Measurements from ENCODE around the gene AP1M1. TPM values are rescaled to one million over a fixed set of nuclear protein-coding genes. Genes with fewer than 3 reads are reported as not detected.
"Not testable (repeated sequence)": the region's sequence is repeated elsewhere in the genome, so short reads cannot be mapped to it uniquely, and the experiment has no call there.

AP1M1 gene
- total RNA-seq, 1 donor from 2014 or later, result 96.2 TPM

DNA sequence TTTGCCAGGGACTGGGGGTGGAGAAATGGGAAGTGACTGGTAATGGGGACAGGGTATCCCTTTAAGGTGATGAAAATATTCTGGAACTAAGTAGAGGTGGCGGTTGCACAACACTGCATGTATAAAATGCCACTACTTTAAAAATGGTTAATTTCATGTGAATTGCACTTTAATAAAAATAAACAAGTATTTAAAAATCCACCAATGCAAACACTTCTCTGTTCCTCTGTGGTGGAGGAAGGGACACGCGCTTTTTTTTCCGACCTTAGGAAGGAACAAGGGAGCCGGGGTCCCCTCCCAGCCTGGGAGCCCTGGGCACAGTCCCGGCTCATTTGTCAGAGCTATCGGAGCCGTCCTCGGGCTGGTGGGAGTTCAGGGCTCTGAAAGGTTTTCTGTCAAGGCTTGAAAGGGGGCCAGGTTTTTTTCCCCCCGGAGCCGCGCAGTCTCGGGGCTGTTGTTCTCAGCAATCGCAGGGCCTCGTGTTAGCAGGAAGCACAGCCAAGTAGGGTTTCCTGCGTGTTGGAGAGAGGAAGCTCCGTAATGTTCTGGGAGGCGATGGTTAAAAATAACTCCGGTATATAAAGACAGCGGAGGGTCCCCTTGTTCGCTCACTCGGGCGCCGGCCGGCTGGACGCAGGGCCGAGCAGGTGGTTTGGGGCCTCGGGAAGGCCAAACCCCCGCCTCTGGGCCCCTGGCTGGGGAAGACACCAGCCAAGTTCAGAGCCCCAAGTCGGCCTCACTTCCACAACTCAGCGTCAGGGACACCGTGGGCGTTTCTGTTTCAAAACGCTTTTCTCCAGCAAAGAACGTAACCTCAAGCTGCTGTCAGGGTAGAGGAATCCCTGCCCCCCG is 85.7 kb downstream of the AP1M1 start:
- TF ChIP-seq, protein P1, sequence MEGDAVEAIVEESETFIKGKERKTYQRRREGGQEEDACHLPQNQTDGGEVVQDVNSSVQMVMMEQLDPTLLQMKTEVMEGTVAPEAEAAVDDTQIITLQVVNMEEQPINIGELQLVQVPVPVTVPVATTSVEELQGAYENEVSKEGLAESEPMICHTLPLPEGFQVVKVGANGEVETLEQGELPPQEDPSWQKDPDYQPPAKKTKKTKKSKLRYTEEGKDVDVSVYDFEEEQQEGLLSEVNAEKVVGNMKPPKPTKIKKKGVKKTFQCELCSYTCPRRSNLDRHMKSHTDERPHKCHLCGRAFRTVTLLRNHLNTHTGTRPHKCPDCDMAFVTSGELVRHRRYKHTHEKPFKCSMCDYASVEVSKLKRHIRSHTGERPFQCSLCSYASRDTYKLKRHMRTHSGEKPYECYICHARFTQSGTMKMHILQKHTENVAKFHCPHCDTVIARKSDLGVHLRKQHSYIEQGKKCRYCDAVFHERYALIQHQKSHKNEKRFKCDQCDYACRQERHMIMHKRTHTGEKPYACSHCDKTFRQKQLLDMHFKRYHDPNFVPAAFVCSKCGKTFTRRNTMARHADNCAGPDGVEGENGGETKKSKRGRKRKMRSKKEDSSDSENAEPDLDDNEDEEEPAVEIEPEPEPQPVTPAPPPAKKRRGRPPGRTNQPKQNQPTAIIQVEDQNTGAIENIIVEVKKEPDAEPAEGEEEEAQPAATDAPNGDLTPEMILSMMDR (IDR thresholded peaks at IDR 0.05; ENCODE audit: insufficient read depth, low read length, poor library complexity, severe bottlenecking), result no peak
- H3K36me3 ChIP-seq (ENCODE audit: control insufficient read depth, insufficient read depth, low read length), result no peaks in the 10 kb centered on the region
- no peak for DNase-seq (ENCODE audit: low read depth)
- H3K4me3 ChIP-seq (ENCODE audit: low read depth, low read length), result no peak overlapping the region
- peaks cover 4% of the 10 kb centered on the region for H3K27me3 ChIP-seq (ENCODE audit: control insufficient read depth, insufficient read depth, low read length)

DNA sequence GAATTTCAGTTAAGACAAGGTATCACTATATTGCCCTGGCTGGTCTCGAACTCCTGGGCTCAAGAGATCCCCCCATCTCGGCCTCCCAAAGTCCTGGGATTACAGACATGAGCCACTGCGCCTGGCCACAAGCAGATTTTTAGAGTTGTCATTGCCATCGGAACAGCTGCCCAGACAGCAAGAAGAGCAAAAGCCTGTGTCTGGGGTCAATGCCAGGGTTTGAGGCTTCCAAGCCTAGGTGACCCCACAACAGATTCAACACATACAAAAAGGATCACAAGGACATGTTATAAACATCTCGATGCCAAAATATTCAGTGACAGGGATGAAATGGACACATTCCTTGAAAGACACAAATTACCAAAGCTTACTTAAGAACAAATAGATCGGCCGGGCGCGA is 86.8 kb downstream of the AP1M1 start:
- no peak for DNase-seq (ENCODE audit: low read depth)
- H3K27me3 ChIP-seq (ENCODE audit: control insufficient read depth, insufficient read depth, low read length), result peaks cover 4% of the 10 kb centered on the region
- TF ChIP-seq, protein P1 (IDR thresholded peaks at IDR 0.05; ENCODE audit: insufficient read depth, low read length, poor library complexity, severe bottlenecking), result no peak

DNA sequence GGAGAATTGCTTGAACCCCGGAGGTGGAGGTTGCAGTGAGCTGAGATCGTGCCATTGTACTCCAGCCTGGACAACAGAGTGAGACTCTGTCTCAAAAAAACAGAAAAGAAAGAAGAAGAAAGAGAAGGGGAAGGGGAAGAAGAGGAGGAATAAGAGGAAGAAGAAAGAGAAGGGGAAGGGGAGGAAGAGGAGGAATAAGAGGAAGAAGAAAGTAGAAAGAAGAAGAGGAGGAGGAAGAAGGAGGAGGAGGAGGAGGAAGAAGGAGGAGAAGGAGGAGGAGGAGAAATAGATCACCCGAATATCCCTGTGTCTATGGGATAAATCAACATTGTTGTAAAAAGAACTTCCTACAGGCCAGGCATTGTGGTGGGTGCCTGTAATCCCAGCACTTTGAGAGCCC is 87.4 kb downstream of the AP1M1 start:
- H3K4me3 ChIP-seq (ENCODE audit: low read depth, low read length); DNase-seq (ENCODE audit: low read depth); H3K36me3 ChIP-seq (ENCODE audit: control insufficient read depth, insufficient read depth, low read length); H3K27me3 ChIP-seq (ENCODE audit: control insufficient read depth, insufficient read depth, low read length): not testable (repeated sequence)

More for the DNA sequence above, 86.8 kb downstream of the AP1M1 start:
- H3K36me3 ChIP-seq (ENCODE audit: control insufficient read depth, insufficient read depth, low read length), result no peaks in the 10 kb centered on the region
- no peak overlapping the region for H3K4me3 ChIP-seq (ENCODE audit: low read depth, low read length)

DNA sequence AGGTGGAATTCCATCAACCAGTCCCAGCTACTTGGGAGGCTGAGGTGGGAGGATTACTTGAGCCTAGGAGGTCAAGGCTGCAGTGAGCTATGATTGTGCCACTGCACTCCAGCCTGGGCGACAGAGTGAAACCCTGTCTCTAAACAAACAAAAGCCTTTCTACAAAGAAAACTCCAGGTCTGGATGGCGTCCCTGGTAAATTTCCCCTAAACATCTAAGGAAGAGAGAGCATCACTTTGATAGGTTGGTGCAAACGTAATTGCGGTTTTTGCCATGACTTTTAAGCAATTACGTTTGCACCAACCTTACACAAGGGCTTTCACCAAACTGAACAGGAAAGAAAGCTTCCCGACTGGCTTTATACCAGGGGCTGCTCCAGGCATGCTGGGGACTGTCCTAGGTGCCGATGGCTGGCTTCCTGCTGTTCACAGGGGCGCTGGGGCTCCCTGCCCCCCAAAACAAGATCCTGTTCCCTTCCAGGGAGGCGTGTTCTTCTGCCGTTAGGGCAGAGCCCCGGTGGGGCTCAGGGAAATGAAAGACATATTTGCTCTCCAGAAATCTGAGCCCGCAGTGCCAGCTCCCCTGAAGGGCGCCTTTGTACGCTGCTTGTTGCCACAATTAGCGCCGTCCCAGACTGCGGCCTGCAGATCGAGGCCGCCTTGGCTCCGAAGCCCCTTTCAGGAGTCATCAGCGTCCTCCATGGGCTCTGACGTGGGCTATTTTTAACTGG is 88.2 kb downstream of the AP1M1 start:
- no peaks in the 10 kb centered on the region for H3K36me3 ChIP-seq (ENCODE audit: control insufficient read depth, insufficient read depth, low read length)
- peaks cover 4% of the 10 kb centered on the region for H3K27me3 ChIP-seq (ENCODE audit: control insufficient read depth, insufficient read depth, low read length)
- TF ChIP-seq, protein P1 (IDR thresholded peaks at IDR 0.05; ENCODE audit: insufficient read depth, low read length, poor library complexity, severe bottlenecking), result no peak
- DNase-seq (ENCODE audit: low read depth), result no peak
- H3K4me3 ChIP-seq (ENCODE audit: low read depth, low read length), result no peak overlapping the region

DNA sequence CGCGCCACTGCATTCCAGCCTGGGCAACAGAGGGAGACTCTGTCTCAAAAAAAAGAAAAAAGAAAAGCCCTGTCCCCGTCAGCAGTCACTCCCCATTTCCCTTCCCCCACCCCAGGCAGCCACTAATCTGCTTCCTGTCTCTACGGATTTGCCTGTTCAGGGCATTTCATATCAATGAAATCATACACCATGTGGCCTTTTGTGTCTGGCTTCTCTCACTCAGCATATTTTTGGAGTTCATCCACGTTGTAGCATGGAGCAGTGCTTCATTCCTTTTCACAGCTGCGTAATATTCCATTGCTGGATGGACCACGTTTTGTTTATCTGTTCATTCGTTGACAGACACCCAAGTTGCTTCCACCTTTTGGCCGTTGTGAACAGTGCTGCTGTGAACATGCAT is 90.8 kb downstream of the AP1M1 start:
- Histone ChIP-seq H3K4me3 (ENCODE audit: low read depth, low read length) (no peak overlapping the region), H3K27me3 (ENCODE audit: control insufficient read depth, insufficient read depth, low read length) (peaks cover 4% of the 10 kb centered on the region), H3K36me3 (ENCODE audit: control insufficient read depth, insufficient read depth, low read length) (no peaks in the 10 kb centered on the region)
- DNase-seq (ENCODE audit: low read depth), result no peak
- TF ChIP-seq, protein P1 (IDR thresholded peaks at IDR 0.05; ENCODE audit: insufficient read depth, low read length, poor library complexity, severe bottlenecking), result no peak

DNA sequence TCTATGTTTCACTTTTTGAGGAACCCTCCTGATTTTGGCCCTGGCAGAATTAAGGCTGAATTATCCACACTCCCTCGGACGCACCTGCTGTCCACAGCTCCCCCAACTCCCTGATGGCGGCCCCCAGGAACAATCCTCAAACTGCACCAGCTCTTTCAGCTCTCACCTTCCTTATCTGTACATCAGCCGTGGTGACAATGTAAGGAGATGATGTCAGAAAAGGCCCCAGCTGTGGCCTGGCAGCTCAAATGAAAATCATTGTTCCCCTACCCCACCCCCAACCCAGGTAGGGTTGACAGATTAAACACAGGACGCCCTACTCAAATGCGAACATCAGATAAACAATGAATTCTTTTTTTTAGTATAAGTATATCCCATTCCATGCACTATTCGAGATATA is 91.9 kb downstream of the AP1M1 start:
- no peak for DNase-seq (ENCODE audit: low read depth)
- Histone ChIP-seq H3K36me3 (ENCODE audit: control insufficient read depth, insufficient read depth, low read length) (no peaks in the 10 kb centered on the region), H3K27me3 (ENCODE audit: control insufficient read depth, insufficient read depth, low read length) (peaks cover 4% of the 10 kb centered on the region), H3K4me3 (ENCODE audit: low read depth, low read length) (no peak overlapping the region)
- TF ChIP-seq, protein P1 (IDR thresholded peaks at IDR 0.05; ENCODE audit: insufficient read depth, low read length, poor library complexity, severe bottlenecking), result no peak

All from kidney epithelial cell (primary cell).